ENCODE results near the gene KRTAP10-9.
"Not testable (repeated sequence)": the region's sequence is repeated elsewhere in the genome, so short reads cannot be mapped to it uniquely, and the experiment has no call there.

The KRTAP10-9 gene

DNA sequence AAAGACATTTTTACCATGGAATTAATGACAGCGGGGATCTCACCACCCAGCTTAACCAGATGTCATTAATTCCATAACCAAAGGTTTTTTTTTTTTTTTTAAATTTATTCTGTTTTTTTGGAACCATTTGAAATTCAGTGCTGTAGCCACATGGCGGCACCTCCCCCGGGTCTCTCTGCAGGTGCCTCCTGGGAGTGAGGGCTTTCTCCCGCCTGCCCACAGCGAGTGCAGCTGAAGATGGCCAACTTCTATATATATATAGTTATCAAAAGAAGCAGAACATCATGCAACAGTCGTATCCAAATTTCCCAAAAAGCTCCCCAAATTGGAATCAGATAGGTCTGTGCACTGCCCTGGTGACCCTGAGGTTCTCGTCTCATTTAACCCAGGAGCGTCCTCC lies 11.4 kb upstream of the KRTAP10-9 start:
- DNase-seq: no peak

DNA sequence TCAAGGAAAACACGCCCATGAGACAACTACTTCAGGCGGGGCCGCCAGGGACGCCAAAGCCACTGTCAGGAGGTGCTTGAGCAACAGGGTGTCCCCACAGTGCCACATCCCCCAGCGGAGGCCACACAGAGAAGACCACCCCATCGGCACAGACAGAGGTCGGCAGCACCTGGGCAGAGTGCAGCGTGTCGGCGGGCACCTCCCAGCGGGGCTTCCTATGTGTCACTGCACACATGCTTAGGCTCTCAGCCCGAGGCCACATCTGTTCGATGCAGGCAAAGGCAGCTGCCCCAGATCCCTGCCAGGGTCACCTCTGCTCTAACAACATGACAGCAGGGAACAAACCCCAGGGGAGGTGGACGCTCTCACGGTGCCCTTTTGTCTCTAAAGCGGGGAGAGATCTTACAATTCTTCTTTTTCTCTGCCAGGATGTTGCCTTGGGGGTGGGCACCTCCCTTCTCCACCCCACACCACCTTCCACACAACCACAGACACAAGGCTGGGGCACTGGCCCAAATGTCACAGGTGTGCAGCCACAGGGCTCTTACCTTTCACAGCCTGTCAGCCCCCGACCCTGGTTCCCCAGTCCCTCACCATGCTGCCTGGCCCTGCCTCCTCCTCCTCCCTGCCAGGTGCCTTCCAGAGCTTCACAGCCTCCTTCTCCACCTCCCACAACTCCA lies 10.8 kb upstream of the KRTAP10-9 start:
- no peak for DNase-seq

GRCh38 chr21:44616591-44616926 lies 10.3 kb upstream of the KRTAP10-9 start:
- no peak for DNase-seq

GRCh38 chr21:44617071-44617501 lies 9.8 kb upstream of the KRTAP10-9 start:
- no peak for DNase-seq

DNA sequence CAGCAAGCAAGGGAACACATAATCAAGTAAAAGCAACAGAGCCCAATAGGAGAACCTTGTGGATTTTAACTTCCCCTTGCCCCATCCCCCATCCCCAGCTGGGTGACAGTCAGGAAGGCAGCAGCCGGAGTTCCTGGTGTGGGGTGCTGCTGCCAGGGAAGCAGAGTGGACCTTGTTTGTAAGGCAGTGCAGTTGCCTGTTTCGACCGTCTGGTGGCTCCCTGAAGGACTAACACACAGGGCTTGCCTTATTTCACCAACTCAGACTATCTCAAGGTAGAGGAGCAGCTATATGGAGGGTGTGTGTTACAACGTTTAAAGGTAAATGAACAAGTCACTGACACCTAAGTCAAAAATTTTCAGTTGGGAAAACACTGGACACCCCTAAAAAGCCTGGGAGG lies 8.4 kb upstream of the KRTAP10-9 start:
- no peak for DNase-seq

GRCh38 chr21:44618909-44619308 lies 8.0 kb upstream of the KRTAP10-9 start:
- DNase-seq: no peak

GRCh38 chr21:44619886-44620285 lies 7.0 kb upstream of the KRTAP10-9 start:
- DNase-seq: no peak

DNA sequence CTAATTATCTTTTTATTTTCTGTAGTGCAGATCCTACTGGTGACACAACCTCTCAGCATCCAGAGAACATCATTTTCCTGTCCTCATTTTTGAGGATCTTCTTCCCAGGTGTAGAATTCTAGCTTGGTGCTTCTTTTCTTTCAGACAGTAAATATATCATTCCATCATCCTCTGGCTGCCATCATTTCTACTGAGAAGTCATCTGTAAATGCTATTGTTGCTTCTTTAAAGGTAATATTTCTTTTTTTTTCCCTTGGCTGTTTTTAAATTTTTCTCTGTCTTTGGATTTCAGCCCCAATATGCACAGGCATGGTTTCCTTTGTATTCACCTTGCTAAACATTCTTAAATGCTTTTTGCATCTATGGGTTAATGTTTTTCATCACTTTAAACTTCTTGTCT lies 3.3 kb upstream of the KRTAP10-9 start:
- DNase-seq: no peak

DNA sequence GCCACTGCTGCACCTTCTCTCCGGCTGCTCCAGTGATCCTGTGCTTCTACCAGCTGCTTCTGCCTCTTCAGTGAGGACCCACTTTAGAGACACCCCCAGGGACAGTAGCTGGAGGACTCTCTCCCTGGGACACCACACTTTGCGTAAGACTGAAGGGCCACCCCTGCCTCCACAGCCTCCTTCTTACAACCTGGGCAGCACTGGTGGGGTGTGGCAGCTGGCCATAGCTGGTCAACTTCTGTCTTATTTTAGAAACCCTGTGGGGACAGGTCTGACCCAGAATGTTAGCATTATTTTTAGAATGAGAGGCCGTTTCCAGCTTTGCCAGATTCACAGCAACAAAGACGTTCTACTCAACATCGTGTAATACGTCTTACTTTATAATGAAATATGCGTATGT lies 1.1 kb upstream of the KRTAP10-9 start:
- DNase-seq: no peak

DNA sequence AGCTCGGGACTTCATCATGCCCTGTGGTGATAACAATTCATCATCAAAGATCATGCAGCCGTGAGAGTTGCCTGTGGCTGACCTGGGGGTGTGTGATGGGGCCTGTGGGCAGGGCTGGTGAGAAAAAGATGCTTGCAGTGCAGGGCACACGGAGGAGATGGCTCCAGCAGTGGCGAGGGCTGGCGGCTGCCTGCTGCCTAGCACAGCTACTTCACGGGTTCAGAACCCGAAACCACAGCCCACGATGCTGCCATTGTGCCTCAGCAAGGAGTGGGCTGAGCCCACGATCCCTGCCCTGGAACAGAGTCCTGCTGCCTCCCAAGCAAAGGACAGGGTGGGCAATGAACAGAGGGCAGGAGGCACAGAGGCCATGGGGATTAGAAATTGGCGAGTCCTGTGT lies 631 bp upstream of the KRTAP10-9 start:
- DNase-seq: no peak

DNA sequence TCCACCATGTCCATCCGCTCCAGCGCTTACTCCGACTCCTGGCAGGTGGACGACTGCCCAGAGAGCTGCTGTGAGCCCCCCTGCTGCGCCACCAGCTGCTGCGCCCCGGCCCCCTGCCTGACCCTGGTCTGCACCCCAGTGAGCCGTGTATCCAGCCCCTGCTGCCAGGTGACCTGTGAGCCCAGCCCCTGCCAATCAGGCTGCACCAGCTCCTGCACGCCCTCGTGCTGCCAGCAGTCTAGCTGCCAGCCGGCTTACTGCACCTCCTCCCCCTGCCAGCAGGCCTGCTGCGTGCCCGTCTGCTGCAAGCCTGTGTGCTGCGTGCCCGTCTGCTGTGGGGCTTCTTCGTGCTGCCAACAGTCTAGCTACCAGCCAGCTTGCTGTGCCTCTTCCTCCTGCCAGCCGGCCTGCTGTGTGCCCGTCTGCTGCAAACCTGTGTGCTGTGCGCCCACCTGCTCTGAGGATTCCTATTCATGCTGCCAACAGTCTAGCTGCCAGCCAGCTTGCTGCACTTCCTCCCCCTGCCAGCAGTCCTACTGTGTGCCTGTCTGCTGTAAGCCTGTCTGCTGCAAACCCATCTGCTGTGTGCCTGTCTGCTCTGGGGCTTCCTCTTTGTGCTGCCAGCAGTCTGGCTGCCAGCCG lies 409 bp downstream of the KRTAP10-9 start:
- not testable (repeated sequence) for DNase-seq

GRCh38 chr21:44627831-44628233 lies 939 bp downstream of the KRTAP10-9 start:
- not testable (repeated sequence) for DNase-seq

DNA sequence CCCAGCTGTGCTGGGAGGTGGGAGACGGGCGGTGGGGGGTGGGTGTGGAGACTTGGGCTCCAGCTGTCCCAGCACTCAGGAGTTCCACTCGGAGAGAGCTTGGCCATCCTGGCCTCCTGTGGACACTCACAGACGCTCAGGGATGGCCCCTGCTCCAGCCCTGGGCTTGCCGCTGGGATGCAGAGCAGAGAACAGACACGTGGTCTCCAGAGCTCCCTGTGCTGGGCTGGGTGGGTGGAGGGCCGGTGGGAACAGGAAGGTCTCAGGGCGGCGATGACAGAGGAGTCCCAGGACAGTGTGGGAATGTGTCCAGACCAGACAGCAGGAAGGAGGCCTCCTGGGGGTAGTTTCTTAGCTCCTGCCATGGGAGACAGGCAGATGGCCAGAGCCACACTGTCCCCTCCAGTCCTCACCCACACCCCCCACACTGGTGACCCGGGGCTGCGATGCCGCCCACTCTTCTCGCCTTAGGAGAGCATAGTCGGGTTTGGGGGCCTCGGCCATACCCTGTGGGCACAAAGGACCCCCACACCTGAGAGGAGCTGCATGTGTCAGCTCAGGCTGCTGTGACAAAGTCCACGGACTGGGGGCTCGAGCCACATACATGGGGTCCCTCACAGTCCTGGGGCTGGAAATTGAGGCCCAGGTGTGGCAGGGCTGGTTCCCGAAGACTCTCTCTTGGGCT lies 2.0 kb downstream of the KRTAP10-9 start:
- DNase-seq: no peak

- DNase-seq: no peak
These were observed 3.5 kb downstream of the KRTAP10-9 start for GRCh38 chr21:44630440-44630839.

DNA sequence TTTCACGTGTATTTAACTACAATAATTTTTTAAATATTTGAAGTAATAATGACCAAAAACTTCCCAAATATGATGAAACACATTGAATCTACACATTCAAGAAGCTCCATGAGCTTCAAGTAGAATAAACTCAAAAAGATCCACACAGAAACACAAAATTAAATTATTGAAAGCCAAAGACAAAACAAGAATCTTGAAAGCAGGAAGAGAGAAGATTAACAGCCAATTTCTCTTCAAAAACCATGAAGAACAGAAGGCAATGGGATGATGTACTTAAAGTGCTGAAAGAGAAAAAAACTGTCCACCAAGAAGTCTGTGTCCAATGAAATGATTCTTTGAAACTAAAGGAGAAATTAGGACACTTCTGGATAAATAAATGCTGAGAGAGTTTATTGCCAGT lies 5.2 kb downstream of the KRTAP10-9 start:
- DNase-seq: no peak

- DNase-seq: no peak
These were observed 9.5 kb downstream of the KRTAP10-9 start for GRCh38 chr21:44636209-44637017.

DNA sequence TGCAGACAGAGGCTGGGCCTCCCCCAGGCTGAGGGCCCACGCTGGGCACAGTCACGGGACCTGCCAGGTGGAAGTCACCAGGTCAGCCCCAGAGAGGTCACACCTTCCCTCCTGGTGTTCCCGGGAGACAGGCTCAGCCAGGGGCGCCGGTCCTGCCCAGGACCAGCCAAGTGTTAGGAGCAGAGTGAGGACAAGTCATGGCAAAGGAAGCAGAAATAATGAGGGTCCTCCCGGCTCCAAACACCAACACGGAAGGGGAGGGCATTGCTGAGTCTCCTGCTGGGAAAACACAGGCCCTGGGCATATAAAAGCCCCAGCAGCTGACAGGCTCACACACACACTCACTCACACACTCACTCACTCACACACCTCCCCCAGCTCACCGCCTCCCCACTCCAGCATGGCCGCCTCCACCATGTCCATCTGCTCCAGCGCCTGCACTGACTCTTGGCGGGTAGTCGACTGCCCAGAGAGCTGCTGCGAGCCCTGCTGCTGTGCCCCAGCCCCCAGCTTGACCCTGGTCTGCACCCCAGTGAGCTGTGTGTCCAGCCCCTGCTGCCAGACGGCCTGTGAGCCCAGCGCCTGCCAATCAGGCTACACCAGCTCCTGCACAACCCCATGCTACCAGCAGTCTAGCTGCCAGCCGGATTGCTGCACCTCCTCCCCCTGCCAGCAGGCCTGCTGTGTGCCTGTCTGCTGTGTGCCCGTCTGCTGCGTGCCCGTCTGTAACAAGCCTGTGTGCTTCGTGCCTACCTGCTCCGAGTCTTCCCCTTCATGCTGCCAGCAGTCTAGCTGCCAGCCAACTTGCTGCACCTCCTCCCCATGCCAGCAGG lies 10.3 kb downstream of the KRTAP10-9 start, which contains the start of gene KRTAP10-10:
TSS of gene KRTAP10-10 (plus strand) at position 339 of the 833 bp plus-strand sequence. CDS start at position 401, 62 bp downstream.
- no peak for DNase-seq

GRCh38 chr21:44637851-44638348 lies 11.0 kb downstream of the KRTAP10-9 start:
- DNase-seq: not testable (repeated sequence)

- DNase-seq: not testable (repeated sequence)
These were observed 11.8 kb downstream of the KRTAP10-9 start for GRCh38 chr21:44638506-44639330.

DNA sequence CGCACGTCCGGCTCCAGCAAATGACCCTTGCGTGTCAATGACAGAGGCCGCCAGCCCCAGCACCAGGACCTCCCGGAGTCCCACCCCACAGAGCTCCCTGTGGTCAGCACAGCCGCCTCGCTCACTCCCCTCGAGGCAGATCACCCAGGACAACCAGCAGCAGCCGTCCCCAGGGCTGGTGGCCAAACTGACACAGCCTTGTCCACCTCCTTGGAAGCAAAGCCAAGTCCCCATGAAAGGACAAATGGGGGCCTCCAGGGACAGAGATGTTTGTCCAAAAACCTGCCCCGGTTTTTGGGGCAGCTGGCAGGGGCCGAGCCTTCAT lies 12.4 kb downstream of the KRTAP10-9 start:
- DNase-seq: no peak

DNA sequence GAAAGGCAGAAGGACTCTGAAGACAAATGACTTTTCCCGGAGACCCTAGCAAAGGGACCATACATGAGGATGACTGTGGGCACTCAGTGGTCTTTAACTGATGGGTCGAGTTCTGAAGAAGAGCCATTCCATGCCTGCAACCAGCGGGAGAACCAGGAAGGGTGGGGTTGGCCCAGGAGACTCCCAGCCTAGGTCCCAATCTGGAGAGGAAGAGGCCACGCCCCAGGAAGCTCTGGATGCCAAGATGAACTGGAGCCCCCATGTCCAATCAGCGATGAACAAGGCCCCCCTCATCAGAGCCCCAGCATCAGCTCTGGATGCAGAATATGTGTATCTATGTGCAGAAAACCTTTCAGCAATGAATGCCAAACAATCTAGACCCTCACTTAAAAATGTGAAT lies 13.9 kb downstream of the KRTAP10-9 start:
- DNase-seq: no peak

Measured in fibroblast of skin of scalp (primary cell).